ENCODE measurements around the gene PNKD. TPM values are rescaled to one million over a fixed set of nuclear protein-coding genes. Genes with fewer than 3 reads are reported as not detected.

PNKD gene
- total and polyA plus RNA-seq, 9 donors: 23.3 to 74.5 (median 48.1) TPM

- intact Hi-C loops (cut with DNase I): no loop called here
- Histone ChIP-seq H3K36me3 (no peaks in the 10 kb centered on the region), H3K27me3 (no peaks in the 10 kb centered on the region), H3K4me3 (no peak overlapping the region), H3K27ac (no peak overlapping the region), H3K4me1 (ENCODE audit: insufficient read depth) (no peaks in the 10 kb centered on the region), H3K9me3 (no peaks in the 10 kb centered on the region)
- WGBS, 3 donors: 86 to 90% (median 89%) methylated on average over 8 of the region's 8 CpGs
- no peak for DNase-seq
- no peak for TF ChIP-seq CTCF (IDR thresholded peaks at IDR 0.05)
- no peak for TF ChIP-seq POLR2A (IDR thresholded peaks at IDR 0.05)
- TF ChIP-seq EP300 (IDR thresholded peaks at IDR 0.05): no peak
Measured at GRCh38 chr2:218362606-218363005, 92.3 kb downstream of the PNKD start.

GRCh38 chr2:218363736-218364135 lies 93.4 kb downstream of the PNKD start:
- H3K4me3 ChIP-seq: no peak overlapping the region
- DNase-seq: no peak
- no peak for TF ChIP-seq EP300 (IDR thresholded peaks at IDR 0.05)
- no peak for TF ChIP-seq CTCF (IDR thresholded peaks at IDR 0.05)
- no peak for TF ChIP-seq POLR2A (IDR thresholded peaks at IDR 0.05)
- H3K9me3 ChIP-seq: no peaks in the 10 kb centered on the region
- no peak overlapping the region for H3K27ac ChIP-seq
- intact Hi-C loops (cut with DNase I): no loop called here
- H3K36me3 ChIP-seq: no peaks in the 10 kb centered on the region
- peaks cover 4% of the 10 kb centered on the region for H3K4me1 ChIP-seq (ENCODE audit: insufficient read depth)
- 71 to 76% (median 72%) methylated on average over 3 of the region's 3 CpGs for WGBS, 3 donors
- no peaks in the 10 kb centered on the region for H3K27me3 ChIP-seq

GRCh38 chr2:218364196-218364595 lies 93.9 kb downstream of the PNKD start:
- intact Hi-C loops (cut with DNase I): no loop called here
- Histone ChIP-seq H3K27me3 (no peaks in the 10 kb centered on the region), H3K27ac (no peak overlapping the region), H3K4me3 (no peak overlapping the region), H3K36me3 (no peaks in the 10 kb centered on the region), H3K4me1 (ENCODE audit: insufficient read depth) (peaks cover 4% of the 10 kb centered on the region), H3K9me3 (no peaks in the 10 kb centered on the region)
- DNase-seq: no peak
- TF ChIP-seq EP300 (IDR thresholded peaks at IDR 0.05) (no peak), CTCF (IDR thresholded peaks at IDR 0.05) (no peak), POLR2A (IDR thresholded peaks at IDR 0.05) (no peak)
- 72 to 80% (median 75%) methylated on average over 6 of the region's 6 CpGs for WGBS, 3 donors

GRCh38 chr2:218366621-218367414 lies 96.5 kb downstream of the PNKD start:
- DNase-seq: no peak
- H3K27me3 ChIP-seq: no peaks in the 10 kb centered on the region
- no peak overlapping the region for H3K4me3 ChIP-seq
- peaks cover 4% of the 10 kb centered on the region for H3K4me1 ChIP-seq (ENCODE audit: insufficient read depth)
- intact Hi-C loops (cut with DNase I): no loop called here
- TF ChIP-seq POLR2A (IDR thresholded peaks at IDR 0.05) (no peak), EP300 (IDR thresholded peaks at IDR 0.05) (no peak), CTCF (IDR thresholded peaks at IDR 0.05) (no peak)
- H3K36me3 ChIP-seq: no peaks in the 10 kb centered on the region
- WGBS, 3 donors: 97 to 98% (median 97%) methylated on average over 9 of the region's 9 CpGs
- peak overlapping the region; percentile 34 to 90 for H3K27ac ChIP-seq
- no peaks in the 10 kb centered on the region for H3K9me3 ChIP-seq
